Mesenchymal stem cell (in vitro differentiated cells and primary cell): Measurements from ENCODE around the gene NAALADL2.

Source experiments
- DNase-seq: peaks from one replicate; pipeline ENCODE4 v3.0.0-alpha.2; 2013
- H2AFZ ChIP-seq: one replicate; pipeline ENCODE4 v1.6.1; 2013; ENCODE audit warnings: low read depth, mild to moderate bottlenecking, control low read depth, inconsistent platforms, low read length, moderate library complexity
- H2AK5ac ChIP-seq: 2 replicates; pipeline ENCODE4 v1.6.1; 2013; ENCODE audit warnings: low read length, moderate library complexity, mild to moderate bottlenecking, inconsistent platforms; ENCODE audit not compliant: severe bottlenecking
- H2BK120ac ChIP-seq: one replicate; pipeline ENCODE4 v1.6.1; 2013; ENCODE audit warnings: low read depth, mild to moderate bottlenecking, inconsistent platforms, low read length, moderate library complexity
- H2BK12ac ChIP-seq, 2 experiments: one replicate each; pipeline ENCODE4 v1.6.1; 2013; ENCODE audit warnings: inconsistent platforms in 2 of 2, low read length in 2 of 2, mild to moderate bottlenecking in 2 of 2, moderate library complexity in 2 of 2, control low read depth in 1 of 2
- H2BK15ac ChIP-seq: one replicate; pipeline ENCODE4 v1.6.1; 2013; ENCODE audit warnings: mild to moderate bottlenecking, low read depth, inconsistent platforms; ENCODE audit not compliant: poor library complexity, severe bottlenecking
- H2BK5ac ChIP-seq: 2 replicates; pipeline ENCODE4 v1.6.1; 2013; ENCODE audit warnings: low read depth, mild to moderate bottlenecking, low read length, control low read depth, inconsistent platforms; ENCODE audit not compliant: poor library complexity, severe bottlenecking
- H3K14ac ChIP-seq, 2 experiments: one replicate each; pipeline ENCODE4 v1.6.1; 2013; ENCODE audit warnings: inconsistent platforms in 2 of 2, low read length in 2 of 2, control low read depth in 1 of 2, mild to moderate bottlenecking in 1 of 2, moderate library complexity in 1 of 2
- H3K18ac ChIP-seq, 2 experiments: one replicate each; pipeline ENCODE4 v1.6.1; 2013; ENCODE audit warnings: inconsistent platforms in 2 of 2, low read length in 2 of 2, control low read depth in 1 of 2, low read depth in 1 of 2, mild to moderate bottlenecking in 1 of 2
- H3K23ac ChIP-seq, 2 experiments: one replicate each; pipeline ENCODE4 v1.6.1; 2013; ENCODE audit warnings: inconsistent platforms in 2 of 2, low read length in 2 of 2, mild to moderate bottlenecking in 2 of 2, moderate library complexity in 2 of 2, control low read depth in 1 of 2
- H3K27ac ChIP-seq: 2 replicates; pipeline ENCODE4 v1.5.1; 2013; ENCODE audit warnings: mild to moderate bottlenecking, moderate library complexity, low read length, control low read depth, inconsistent platforms; ENCODE audit not compliant: poor library complexity, severe bottlenecking
- H3K27me3 ChIP-seq, 2 experiments: 2 replicates each; pipeline versions ENCODE4 v1.6.1 to v1.7.0; 2013; ENCODE audit warnings: low read length in 2 of 2, mild to moderate bottlenecking in 2 of 2, moderate library complexity in 2 of 2, control low read depth in 1 of 2, inconsistent platforms in 1 of 2; ENCODE audit not compliant: control insufficient read depth in 1 of 2, insufficient read depth in 1 of 2
- H3K36me3 ChIP-seq, 2 experiments: 2 replicates each; pipeline versions ENCODE4 v1.6.1 to v1.7.0; 2013; ENCODE audit warnings: low read length in 2 of 2, control low read depth in 1 of 2, inconsistent platforms in 1 of 2, low read depth in 1 of 2, mild to moderate bottlenecking in 1 of 2; ENCODE audit not compliant: insufficient read depth in 2 of 2, control insufficient read depth in 1 of 2
- H3K4ac ChIP-seq, 2 experiments: one replicate each; pipeline ENCODE4 v1.6.1; 2013; ENCODE audit warnings: inconsistent platforms in 2 of 2, low read length in 2 of 2, mild to moderate bottlenecking in 2 of 2, moderate library complexity in 2 of 2, control low read depth in 1 of 2, low read depth in 1 of 2
- H3K4me1 ChIP-seq: 2 replicates; pipeline ENCODE4 v1.6.1; 2013; ENCODE audit warnings: low read depth, low read length, control low read depth; ENCODE audit not compliant: control insufficient read depth, insufficient read depth
- H3K4me2 ChIP-seq: 2 replicates; pipeline ENCODE4 v1.6.1; 2013; ENCODE audit warnings: low read length, mild to moderate bottlenecking, inconsistent platforms; ENCODE audit not compliant: poor library complexity, severe bottlenecking
- H3K4me3 ChIP-seq, 2 experiments: 2 replicates each; pipeline versions ENCODE4 v1.5.1 to v1.7.0; 2013; ENCODE audit warnings: low read length in 2 of 2, mild to moderate bottlenecking in 2 of 2, control low read depth in 1 of 2, low read depth in 1 of 2; ENCODE audit not compliant: insufficient read depth in 1 of 2
- H3K79me1 ChIP-seq: replicated peaks from 2 replicates; pipeline ENCODE4 v1.6.1; 2013; ENCODE audit warnings: mild to moderate bottlenecking, control low read depth, low read length, inconsistent platforms; ENCODE audit not compliant: poor library complexity, severe bottlenecking
- H3K9ac ChIP-seq: 2 replicates; pipeline ENCODE4 v1.7.0; 2013; ENCODE audit warnings: mild to moderate bottlenecking, low read length, moderate library complexity
- H3K9me3 ChIP-seq: 2 replicates; pipeline ENCODE4 v1.7.0; 2013; ENCODE audit warnings: mild to moderate bottlenecking, low read length; ENCODE audit not compliant: control insufficient read depth
- H4K8ac ChIP-seq: one replicate; pipeline ENCODE4 v1.6.1; 2013; ENCODE audit warnings: inconsistent platforms, mild to moderate bottlenecking, low read length, moderate library complexity
- H4K91ac ChIP-seq: one replicate; pipeline ENCODE4 v1.6.1; 2013; ENCODE audit warnings: mild to moderate bottlenecking, low read length, inconsistent platforms
- WGBS: methylation state at CpG from one replicate; pipeline ENCODE4 v1.1.7; 2013; ENCODE audit warnings: mixed read lengths; 5-methylcytosine and 5-hydroxymethylcytosine counted together

Gene NAALADL2

DNA sequence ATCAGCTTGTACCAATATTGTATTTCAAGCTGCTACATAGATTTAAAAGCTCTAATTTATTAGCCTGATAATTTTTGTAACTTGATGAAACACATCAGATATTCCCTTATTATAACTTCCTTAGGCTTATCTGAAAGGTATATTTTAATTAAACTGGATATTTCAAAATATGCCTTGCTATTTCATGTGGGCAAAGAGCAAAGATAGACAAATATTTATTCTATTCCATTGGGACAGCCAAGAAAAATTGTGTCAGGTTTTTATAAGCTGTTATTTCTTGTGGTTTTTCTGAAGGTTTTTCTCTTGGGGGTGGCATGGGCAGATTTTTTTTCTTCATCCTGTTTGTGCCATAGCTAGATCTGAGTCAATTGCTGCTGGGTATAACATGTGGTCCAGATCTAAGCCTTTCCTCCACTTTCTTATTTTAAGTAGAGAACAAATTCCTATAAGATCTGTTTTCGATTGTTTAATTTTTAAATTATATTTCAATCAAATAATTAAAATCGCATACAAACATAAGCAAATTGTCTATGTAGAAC is 249.5 kb downstream of the NAALADL2 start:
- Histone ChIP-seq H3K23ac (no peak overlapping the region), H2BK5ac (no peak overlapping the region), H4K91ac (no peak overlapping the region), H3K9ac (no peak overlapping the region), H3K79me1 (no peaks in the 10 kb centered on the region), H3K4ac (no peak overlapping the region), H3K9me3 (no peaks in the 10 kb centered on the region), H2BK120ac (no peak overlapping the region), H3K4me3 (no peak overlapping the region), H2AK5ac (no peak overlapping the region), H2BK15ac (no peak overlapping the region), H3K4me2 (no peak overlapping the region), H4K8ac (no peak overlapping the region), H3K14ac (no peak overlapping the region), H3K18ac (no peak overlapping the region), H3K4me1 (no peaks in the 10 kb centered on the region), H3K27ac (no peak overlapping the region), H3K36me3 (no peaks in the 10 kb centered on the region), H3K27me3 (no peaks in the 10 kb centered on the region), H2BK12ac (no peak overlapping the region), H2AFZ (no peak overlapping the region)
- DNase-seq: no peak
- WGBS: no CpG with 5 or more reads among the region's 2 CpGs

DNA sequence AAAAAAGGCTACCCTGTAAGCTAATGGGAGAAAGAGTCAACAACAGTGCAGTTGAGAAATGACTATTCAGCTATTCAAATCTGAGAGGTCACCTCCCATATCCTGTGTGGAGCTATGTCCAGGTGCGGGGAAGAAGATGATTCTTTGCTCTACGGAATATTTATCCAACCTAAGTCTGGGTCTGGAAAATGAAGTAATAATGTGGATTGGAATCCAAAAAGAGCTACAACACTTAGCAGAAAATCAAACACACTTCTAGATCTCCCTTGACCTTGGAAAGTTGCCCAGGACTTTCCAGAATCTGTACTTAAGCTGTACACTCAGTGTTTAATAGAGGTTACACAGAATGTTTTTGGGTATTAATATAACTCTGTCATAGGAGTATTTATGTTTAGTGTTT is 251.9 kb downstream of the NAALADL2 start:
- H2AK5ac ChIP-seq: no peak overlapping the region
- no peak overlapping the region for H2BK5ac ChIP-seq
- H3K4ac ChIP-seq: no peak overlapping the region
- H3K79me1 ChIP-seq: no peaks in the 10 kb centered on the region
- no peak overlapping the region for H3K23ac ChIP-seq
- no peak overlapping the region for H3K14ac ChIP-seq
- H3K9ac ChIP-seq: no peak overlapping the region
- no peak overlapping the region for H2BK15ac ChIP-seq
- DNase-seq: peak; percentile 74
- H3K4me3 ChIP-seq: no peak overlapping the region
- no peak overlapping the region for H2BK12ac ChIP-seq
- no CpG with 5 or more reads among the region's 2 CpGs for WGBS
- no peaks in the 10 kb centered on the region for H3K36me3 ChIP-seq
- H4K91ac ChIP-seq: no peak overlapping the region
- no peak overlapping the region for H3K18ac ChIP-seq
- H2BK120ac ChIP-seq: no peak overlapping the region
- H3K27me3 ChIP-seq: no peaks in the 10 kb centered on the region
- no peaks in the 10 kb centered on the region for H3K9me3 ChIP-seq
- H3K4me2 ChIP-seq: no peak overlapping the region
- no peak overlapping the region for H3K27ac ChIP-seq
- no peaks in the 10 kb centered on the region for H3K4me1 ChIP-seq
- H4K8ac ChIP-seq: no peak overlapping the region
- H2AFZ ChIP-seq: no peak overlapping the region

DNA sequence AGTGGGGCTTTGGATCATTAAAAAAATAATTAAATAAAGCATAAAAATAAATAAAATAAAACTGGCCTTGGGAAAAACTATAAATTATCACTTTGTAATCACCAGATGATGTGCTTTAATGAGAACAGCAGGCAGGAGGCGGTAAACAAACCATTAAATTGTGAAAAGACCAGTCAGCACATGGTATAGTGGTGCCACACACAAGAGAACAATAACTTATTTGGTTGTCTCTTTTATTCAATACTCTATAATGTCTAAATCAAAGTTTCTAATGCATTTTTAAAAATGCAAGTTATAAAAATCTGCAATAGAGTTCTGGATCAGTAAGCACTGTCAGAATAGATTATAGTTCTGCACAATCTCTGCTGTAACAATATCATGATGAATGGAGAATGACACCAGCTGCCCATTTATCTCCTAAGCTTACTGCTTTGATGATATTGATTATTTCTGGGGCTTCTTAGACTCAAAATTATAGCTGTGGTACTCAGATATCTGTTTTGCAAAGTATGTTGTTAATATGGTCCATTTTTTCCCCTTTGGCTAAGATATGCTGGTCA is 259.3 kb downstream of the NAALADL2 start:
- Histone ChIP-seq H3K36me3 (no peaks in the 10 kb centered on the region), H3K18ac (no peak overlapping the region), H3K4ac (no peak overlapping the region), H2AFZ (no peak overlapping the region), H3K4me1 (no peaks in the 10 kb centered on the region), H3K14ac (no peak overlapping the region), H4K8ac (no peak overlapping the region), H4K91ac (no peak overlapping the region), H3K27ac (no peak overlapping the region), H3K79me1 (no peaks in the 10 kb centered on the region), H3K23ac (no peak overlapping the region), H2BK12ac (no peak overlapping the region), H3K9ac (no peak overlapping the region), H3K27me3 (no peaks in the 10 kb centered on the region), H2BK5ac (no peak overlapping the region), H3K9me3 (no peaks in the 10 kb centered on the region), H2AK5ac (no peak overlapping the region), H3K4me3 (no peak overlapping the region), H3K4me2 (no peak overlapping the region), H2BK15ac (no peak overlapping the region), H2BK120ac (no peak overlapping the region)
- 100% methylated on average over 1 of the region's 1 CpG for WGBS
- no peak for DNase-seq

DNA sequence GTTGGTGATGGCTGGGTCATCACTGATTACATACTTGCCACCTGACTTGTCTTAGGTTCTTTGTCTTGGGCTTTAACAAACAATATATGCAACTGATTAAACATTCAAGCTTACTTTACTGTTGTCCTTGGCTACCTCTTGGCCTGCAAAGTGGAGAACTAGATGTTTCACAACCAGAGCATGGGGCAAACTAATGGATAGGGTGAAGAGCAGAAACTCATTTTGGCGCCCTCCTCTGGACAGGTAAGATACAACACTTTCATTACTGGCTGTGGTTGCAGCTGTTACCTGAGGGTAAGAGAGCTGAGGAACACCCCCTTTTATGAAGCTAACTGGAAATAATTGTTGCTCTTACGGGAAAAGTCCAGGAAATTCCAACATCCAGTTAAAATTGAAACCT is 262.1 kb downstream of the NAALADL2 start:
- H2BK12ac ChIP-seq: no peak overlapping the region
- H2AK5ac ChIP-seq: no peak overlapping the region
- H3K36me3 ChIP-seq: no peaks in the 10 kb centered on the region
- no peak overlapping the region for H4K8ac ChIP-seq
- H3K4me2 ChIP-seq: no peak overlapping the region
- no peak overlapping the region for H3K14ac ChIP-seq
- WGBS: 6% methylated on average over 2 of the region's 2 CpGs
- no peak overlapping the region for H3K4me3 ChIP-seq
- no peak overlapping the region for H2BK5ac ChIP-seq
- no peak for DNase-seq
- no peak overlapping the region for H3K18ac ChIP-seq
- H2BK120ac ChIP-seq: no peak overlapping the region
- H3K27ac ChIP-seq: no peak overlapping the region
- no peak overlapping the region for H4K91ac ChIP-seq
- H3K4me1 ChIP-seq: no peaks in the 10 kb centered on the region
- H2AFZ ChIP-seq: no peak overlapping the region
- no peak overlapping the region for H2BK15ac ChIP-seq
- no peak overlapping the region for H3K9ac ChIP-seq
- no peaks in the 10 kb centered on the region for H3K27me3 ChIP-seq
- H3K9me3 ChIP-seq: peaks cover 11% of the 10 kb centered on the region
- H3K79me1 ChIP-seq: no peaks in the 10 kb centered on the region
- no peak overlapping the region for H3K23ac ChIP-seq
- no peak overlapping the region for H3K4ac ChIP-seq
